Regular cardiac myocyte (primary cell): Measurements from ENCODE around the gene AMER1. TPM values are rescaled to one million over a fixed set of nuclear protein-coding genes. Genes with fewer than 3 reads are reported as not detected.

ENCODE experiments used
- total RNA-seq: library from RNA; depleted of rRNA; stranded (reverse); fragments of >200 nt; gene quantifications from 2 replicates; pipeline ENCODE4 v1.2.3, GENCODE V29; 2014

The AMER1 gene
- total RNA-seq = 1.1 and 1.2 TPM in 2 replicates

GRCh38 chrX:64205441-64205734 lies at the start of gene AMER1:
AMER1 (minus strand) TSS chrX:64205708; CDS start chrX:64193286, 12,422 bp downstream.

GRCh38 chrX:64230123-64230970 lies 24.8 kb upstream of the AMER1 start, which contains the start of gene ASB12:
ASB12 (minus strand) TSS chrX:64230607; CDS start chrX:64225650, 4,957 bp downstream.

Other genes starting within 250 kb of the AMER1 start
- gene ASB12, start 24.9 kb upstream of the AMER1 start, total RNA-seq = not detected in 2 replicates
- gene MTMR8, start 189.7 kb upstream of the AMER1 start, total RNA-seq = 0.19 and 0.85 TPM in 2 replicates